Activated CD4-positive, alpha-beta T cell treated with anti-CD3 and anti-CD28 coated beads for 36 hours (primary cell): Measurements from ENCODE around the gene HYAL2. TPM values are rescaled to one million over a fixed set of nuclear protein-coding genes. Genes with fewer than 3 reads are reported as not detected.

ENCODE experiments used
- ATAC-seq: fragments of 200-7000 bp; cut with Tn5 transposase; one replicate; pipeline ENCODE4 v1.10.0; 2021; ENCODE audit warnings: mild to moderate bottlenecking, moderate library complexity
- CTCF ChIA-PET: fragments of 350-600 bp; sonication (Branson Sonifier 250); formaldehyde crosslinking; loops from one replicate; lab custom pipeline; 2021; ENCODE audit warnings: antibody characterized with exemption; lab: Charles Lee
- POLR2A ChIA-PET: fragments of 350-600 bp; sonication (Branson Sonifier 250); formaldehyde crosslinking; loops from one replicate; lab custom pipeline; 2021; ENCODE audit warnings: antibody characterized with exemption, inconsistent platforms; lab: Charles Lee
- DNase-seq: peaks from one replicate; pipeline ENCODE4 v3.0.0-alpha.2; 2020
- H3K27ac Mint-ChIP-seq: one replicate; pipeline ENCODE4 v1.8.0; 2021; ENCODE audit warnings: mixed read lengths
- H3K27me3 Mint-ChIP-seq: one replicate; pipeline ENCODE4 v1.8.0; 2021; ENCODE audit warnings: mixed read lengths
- H3K36me3 Mint-ChIP-seq: one replicate; pipeline ENCODE4 v1.8.0; 2021; ENCODE audit warnings: low read depth, mixed read lengths
- H3K4me1 Mint-ChIP-seq: one replicate; pipeline ENCODE4 v1.8.0; 2021; ENCODE audit warnings: mixed read lengths
- H3K4me3 Mint-ChIP-seq: one replicate; pipeline ENCODE4 v1.8.0; 2021; ENCODE audit warnings: mild to moderate bottlenecking, moderate library complexity, mixed read lengths
- H3K9me3 Mint-ChIP-seq: one replicate; pipeline ENCODE4 v1.8.0; 2021; ENCODE audit warnings: low read depth, mixed read lengths
- intact Hi-C, 2 experiments: fragments of 100-400 bp; cut with DNase I in 1 of 2; cut with micrococcal nuclease in 1 of 2; formaldehyde crosslinking; loops; one replicate each; pipeline versions ENCODE4 v1.14.2 to v1.15.1; 2022 to 2024; cut with DNase I, micrococcal nuclease
- total RNA-seq, 2 experiments: library from RNA; stranded (reverse); gene quantifications; one replicate each; pipeline ENCODE4 v1.2.3, GENCODE V29; 2021

The HYAL2 gene
- total RNA-seq, 2 experiments from 2014 or later = 4.7 to 5.1 TPM

DNA sequence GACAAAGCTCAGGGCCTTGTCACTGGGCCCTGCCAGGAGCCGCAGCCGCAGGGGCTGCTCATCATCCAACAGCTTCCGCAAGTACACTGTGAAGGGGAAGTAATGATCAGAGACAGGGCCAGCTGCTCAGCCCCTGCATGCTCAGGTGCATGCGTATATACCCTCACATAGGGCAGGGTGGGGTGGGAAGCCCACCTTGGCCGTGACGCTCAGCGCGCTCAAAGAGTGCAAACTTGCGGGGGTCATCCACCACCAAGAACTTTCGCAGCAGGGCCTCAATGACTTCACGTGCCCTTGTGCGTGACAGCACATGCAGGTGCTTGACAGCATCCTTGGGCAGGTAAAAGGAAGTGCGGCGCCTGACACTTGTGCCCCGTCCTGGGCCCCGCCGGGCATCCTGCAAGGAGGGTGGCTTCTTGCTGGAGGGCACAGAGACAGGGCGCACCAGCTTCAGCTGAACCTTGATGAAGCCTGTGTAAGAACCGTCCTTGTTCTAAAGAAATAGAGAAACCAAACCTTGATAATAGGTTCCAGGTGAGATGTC is 8.9 kb upstream of the HYAL2 start:
- Mint-ChIP-seq H3K4me3 (no peak overlapping the region), H3K27me3 (no peaks in the 10 kb centered on the region), H3K4me1 (peaks cover 43% of the 10 kb centered on the region), H3K36me3 (peaks cover 63% of the 10 kb centered on the region), H3K27ac (no peak overlapping the region), H3K9me3 (no peaks in the 10 kb centered on the region)
- CTCF ChIA-PET = interaction anchor here (1.7 kb wide), 1 partner anchor 9 kb away, joined by 6 read pairs; the partner anchor contains the start of gene HYAL2
- POLR2A ChIA-PET = no interaction called here
- no peak for ATAC-seq
- DNase-seq = no peak
- intact Hi-C loops = loop anchor here in 1 of 2 experiments (10.0 kb wide), 1 partner anchor 1343 kb away; the partner anchor contains the start of gene TEX264

DNA sequence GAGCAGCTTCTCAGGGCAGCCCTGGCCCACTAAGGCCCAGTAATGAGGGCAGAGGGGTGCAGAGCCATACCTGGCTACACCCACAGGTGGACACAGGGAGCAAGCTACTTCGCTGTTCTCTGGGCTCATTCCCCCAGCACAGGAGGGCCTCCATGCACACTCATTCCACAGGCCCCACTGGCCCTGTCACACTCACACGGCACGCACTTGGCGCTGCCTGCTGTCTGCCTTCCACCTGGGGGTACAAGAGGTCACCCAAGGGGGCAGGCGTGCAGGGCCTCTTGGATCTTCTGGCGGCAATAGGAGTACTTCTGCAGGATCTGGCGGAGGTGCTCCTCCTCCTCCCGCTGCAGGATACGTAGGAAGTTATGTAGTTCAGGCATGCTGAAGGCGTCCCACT is 7.8 kb upstream of the HYAL2 start:
- no peak overlapping the region for H3K27ac Mint-ChIP-seq
- H3K4me1 Mint-ChIP-seq = peaks cover 37% of the 10 kb centered on the region
- ChIA-PET POLR2A (no interaction called here), CTCF (no interaction called here)
- H3K27me3 Mint-ChIP-seq = no peaks in the 10 kb centered on the region
- intact Hi-C loops = loop anchor here in 1 of 2 experiments (10.0 kb wide), 1 partner anchor 1344 kb away; the partner anchor contains the start of gene TEX264
- ATAC-seq = no peak
- H3K4me3 Mint-ChIP-seq = no peak overlapping the region
- H3K9me3 Mint-ChIP-seq = no peaks in the 10 kb centered on the region
- peaks cover 52% of the 10 kb centered on the region for H3K36me3 Mint-ChIP-seq
- DNase-seq = no peak

DNA sequence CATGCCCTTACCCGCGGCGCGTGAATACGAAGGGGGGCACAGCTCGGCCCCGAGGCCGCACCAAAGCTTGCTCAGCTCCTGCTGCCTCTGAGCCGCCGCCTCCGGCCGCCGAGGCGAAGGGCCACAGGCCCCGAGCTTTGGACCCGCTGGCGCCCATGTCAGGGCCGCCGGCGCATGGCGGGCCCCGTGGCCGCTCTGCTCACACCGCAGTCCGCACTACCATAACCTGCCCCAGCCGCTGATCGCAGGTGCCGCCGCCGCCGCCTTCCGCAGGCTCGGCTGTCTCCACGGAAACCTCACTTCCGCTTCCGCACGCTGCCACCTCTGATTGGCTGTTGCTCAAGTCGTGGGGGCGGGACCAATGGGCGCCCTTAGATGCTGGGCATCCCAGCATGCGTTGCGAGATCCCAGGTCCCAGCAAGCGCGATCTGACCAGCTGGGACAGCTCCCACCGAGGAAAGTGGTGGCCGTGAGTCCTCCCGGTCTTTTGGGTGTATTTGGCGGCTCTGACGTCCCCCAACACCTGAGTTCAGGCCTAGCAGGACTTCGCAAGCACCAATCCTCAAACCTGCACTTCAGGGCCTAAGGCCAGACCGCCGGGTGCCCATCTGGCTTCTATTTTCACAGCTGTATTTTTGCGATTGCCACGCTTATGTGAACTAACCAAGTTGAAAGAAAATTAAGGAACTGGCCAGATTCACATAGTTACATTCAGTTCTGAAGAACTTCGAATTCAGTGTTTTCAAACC is 5.6 kb upstream of the HYAL2 start, which contains the start of gene TUSC2:
Gene TUSC2 (minus strand): TSS at position 281 of the 749 bp plus-strand sequence. CDS start 124 bp downstream, at position 157.
- CTCF ChIA-PET = interaction anchor here (0.6 to 3.6 kb wide), 17 partner anchors 9 to 617 kb away, joined by 3 to 18 read pairs (median 4); partner anchors contain the start of genes HYAL3, IFRD2, NAA80 and RASSF1
- Mint-ChIP-seq H3K27me3 (no peaks in the 10 kb centered on the region), H3K27ac (peak within 1 kb of the TSS; percentile 76), H3K4me3 (peak within 1 kb of the TSS; percentile 83), H3K4me1 (peaks cover 20% of the 10 kb centered on the region), H3K9me3 (no peaks in the 10 kb centered on the region), H3K36me3 (peaks cover 33% of the 10 kb centered on the region)
- ATAC-seq (peak; percentile 95), DNase-seq (peak; percentile 98)
- intact Hi-C loops = loop anchor here (1.0 to 10.0 kb wide), 4 partner anchors 9 to 91 kb away; partner anchors contain the start of genes GNAI2 (in 1 of the 2), IFRD2 (in 1 of the 2) and LSMEM2 (in 1 of the 2)
- POLR2A ChIA-PET = interaction anchor here (1.6 kb wide), 2 partner anchors 9 to 12 kb away, joined by 3 to 18 read pairs; partner anchors contain the start of gene RASSF1

DNA sequence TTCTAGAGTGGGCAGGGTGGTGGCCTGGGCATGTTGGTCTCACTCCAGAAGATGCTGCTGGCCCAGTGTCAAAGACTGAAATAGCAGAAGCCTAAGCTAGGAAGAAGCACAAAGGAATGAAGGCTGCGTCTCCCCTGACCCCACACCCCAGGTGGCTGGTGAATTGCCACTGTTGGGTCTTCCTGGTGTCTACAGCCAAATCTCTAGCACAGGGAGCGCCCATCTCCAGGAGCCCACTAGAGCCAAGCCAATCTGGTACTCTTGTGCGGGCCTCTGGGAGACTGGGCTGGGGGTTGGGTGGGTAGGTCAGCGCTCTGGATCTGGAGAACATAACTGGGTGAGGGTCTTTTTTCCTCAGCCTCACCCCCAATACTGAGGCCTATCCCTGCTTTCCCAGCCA is 4.6 kb upstream of the HYAL2 start:
- peak overlapping the region; percentile 83 for H3K4me3 Mint-ChIP-seq
- H3K4me1 Mint-ChIP-seq = peaks cover 22% of the 10 kb centered on the region
- H3K9me3 Mint-ChIP-seq = no peaks in the 10 kb centered on the region
- peaks cover 28% of the 10 kb centered on the region for H3K36me3 Mint-ChIP-seq
- ATAC-seq (no peak), DNase-seq (no peak)
- CTCF ChIA-PET = interaction anchor here (1.1 to 3.6 kb wide), 7 partner anchors 8 to 92 kb away, joined by 4 to 18 read pairs (median 4); partner anchors contain the start of genes HYAL3, NAA80 and ZMYND10
- intact Hi-C loops = loop anchor here in 1 of 2 experiments (5.0 to 10.0 kb wide), 2 partner anchors 52 to 90 kb away; partner anchors contain the start of genes GNAI2 and LSMEM2
- peak overlapping the region; percentile 19 for H3K27ac Mint-ChIP-seq
- POLR2A ChIA-PET = interaction anchor here (1.6 kb wide), 1 partner anchor 10 kb away, joined by 18 read pairs; no protein-coding TSS in a partner anchor
- no peaks in the 10 kb centered on the region for H3K27me3 Mint-ChIP-seq

DNA sequence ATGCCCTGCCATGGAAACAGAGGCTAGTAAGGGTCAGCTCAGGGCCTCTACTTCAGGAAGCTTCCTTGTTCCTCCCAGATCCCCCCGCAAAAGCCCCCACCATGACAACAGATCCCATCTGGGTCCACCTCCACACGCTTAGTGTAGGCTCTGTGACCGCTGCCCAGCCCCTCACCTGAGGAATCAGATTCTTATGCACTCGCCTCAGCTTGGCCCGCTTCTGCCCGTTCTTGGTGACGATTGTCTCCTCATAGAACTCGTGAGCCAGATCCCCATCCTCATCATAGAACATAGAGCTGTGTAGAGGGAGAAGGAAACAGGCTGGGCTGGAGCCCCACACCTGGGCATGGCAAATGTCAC is 3.6 kb upstream of the HYAL2 start:
- Mint-ChIP-seq H3K4me3 (no peak overlapping the region), H3K9me3 (no peaks in the 10 kb centered on the region), H3K27me3 (no peaks in the 10 kb centered on the region), H3K4me1 (peaks cover 22% of the 10 kb centered on the region), H3K36me3 (peaks cover 20% of the 10 kb centered on the region), H3K27ac (no peak overlapping the region)
- DNase-seq (no peak), ATAC-seq (no peak)
- POLR2A ChIA-PET = no interaction called here
- intact Hi-C loops = loop anchor here in 1 of 2 experiments (5.0 to 10.0 kb wide), 2 partner anchors 51 to 89 kb away; partner anchors contain the start of genes GNAI2 and LSMEM2
- CTCF ChIA-PET = interaction anchor here (0.6 to 3.6 kb wide), 4 partner anchors 10 to 1152 kb away, joined by 3 to 16 read pairs (median 4); partner anchors contain the start of genes HYAL3, NAA80 and ZMYND10

DNA sequence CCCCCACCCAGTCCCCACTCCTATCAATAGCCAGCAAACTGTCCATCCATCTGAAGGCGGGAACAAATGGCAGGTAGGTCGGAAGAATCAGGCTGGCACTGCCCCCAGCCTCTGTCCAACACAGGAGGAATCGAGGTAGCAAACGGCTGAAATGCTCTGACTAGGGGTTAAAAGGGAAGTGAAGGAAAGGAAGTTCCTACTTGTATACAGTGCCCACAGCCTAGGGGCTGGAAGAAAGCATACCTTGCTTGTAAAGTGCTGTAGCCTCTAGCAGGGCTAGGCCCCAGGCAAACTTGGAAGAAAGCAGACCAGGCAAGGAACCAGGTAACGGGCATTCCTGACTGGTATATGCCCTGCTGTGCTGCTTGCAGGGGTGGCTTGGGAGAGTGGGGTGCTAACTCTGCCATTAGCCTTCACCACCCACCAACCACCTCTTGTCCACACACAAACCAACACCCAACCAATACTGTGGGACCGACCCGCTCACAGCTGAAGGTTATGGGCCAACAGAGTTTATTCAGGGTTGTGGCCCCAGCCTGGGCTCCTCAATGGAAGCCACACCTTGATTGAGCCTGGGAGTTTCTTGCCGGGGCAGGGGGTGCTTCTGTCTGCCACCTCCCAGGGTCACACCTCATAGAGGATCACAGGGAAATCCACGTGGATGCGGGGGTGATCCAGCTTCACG is 3.1 kb upstream of the HYAL2 start:
- intact Hi-C loops = loop anchor here in 1 of 2 experiments (5.0 to 10.0 kb wide), 2 partner anchors 51 to 88 kb away; partner anchors contain the start of genes GNAI2 and LSMEM2
- CTCF ChIA-PET = interaction anchor here (0.6 to 3.6 kb wide), 7 partner anchors 11 to 90 kb away, joined by 4 to 27 read pairs (median 5); partner anchors contain the start of genes GNAI2, HYAL3, NAA80 and ZMYND10

DNA sequence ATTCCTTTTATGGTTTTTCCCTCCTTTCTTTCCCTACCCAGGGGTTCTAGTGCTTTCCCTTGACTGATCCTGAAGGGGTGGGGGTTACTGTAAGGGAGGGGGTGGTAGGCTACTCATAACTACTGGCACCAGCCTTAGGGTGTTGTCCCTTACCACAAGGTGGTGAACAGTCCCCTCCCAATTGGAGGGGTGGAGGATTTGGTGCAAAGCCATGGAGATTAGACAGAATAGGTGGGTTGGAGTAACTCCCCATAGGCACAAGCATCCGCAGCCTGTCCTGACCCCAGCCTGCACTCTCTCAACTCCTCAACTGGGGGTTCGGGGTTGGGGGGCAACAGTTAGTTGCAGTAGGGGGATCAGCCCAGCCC is 2.6 kb upstream of the HYAL2 start:
- Mint-ChIP-seq H3K9me3 (no peaks in the 10 kb centered on the region), H3K36me3 (peaks cover 9% of the 10 kb centered on the region), H3K4me1 (peaks cover 28% of the 10 kb centered on the region), H3K27me3 (no peaks in the 10 kb centered on the region), H3K27ac (no peak overlapping the region), H3K4me3 (no peak overlapping the region)
- ChIA-PET CTCF (interaction anchor here (0.6 to 3.4 kb wide), 9 partner anchors 9 to 614 kb away, joined by 3 to 27 read pairs (median 7); partner anchors contain the start of genes CYB561D2, GNAI2, HYAL3 and NAA80), POLR2A (no interaction called here)
- intact Hi-C loops = loop anchor here in 1 of 2 experiments (5.0 to 10.0 kb wide), 2 partner anchors 50 to 88 kb away; partner anchors contain the start of genes GNAI2 and LSMEM2
- DNase-seq (no peak), ATAC-seq (no peak)

More for the DNA sequence above, 3.1 kb upstream of the HYAL2 start:
- H3K4me1 Mint-ChIP-seq = peaks cover 23% of the 10 kb centered on the region
- H3K9me3 Mint-ChIP-seq = no peaks in the 10 kb centered on the region
- no peak for DNase-seq
- no peak overlapping the region for H3K4me3 Mint-ChIP-seq
- H3K27me3 Mint-ChIP-seq = no peaks in the 10 kb centered on the region
- ATAC-seq = no peak
- peaks cover 15% of the 10 kb centered on the region for H3K36me3 Mint-ChIP-seq
- H3K27ac Mint-ChIP-seq = no peak overlapping the region
- POLR2A ChIA-PET = no interaction called here

DNA sequence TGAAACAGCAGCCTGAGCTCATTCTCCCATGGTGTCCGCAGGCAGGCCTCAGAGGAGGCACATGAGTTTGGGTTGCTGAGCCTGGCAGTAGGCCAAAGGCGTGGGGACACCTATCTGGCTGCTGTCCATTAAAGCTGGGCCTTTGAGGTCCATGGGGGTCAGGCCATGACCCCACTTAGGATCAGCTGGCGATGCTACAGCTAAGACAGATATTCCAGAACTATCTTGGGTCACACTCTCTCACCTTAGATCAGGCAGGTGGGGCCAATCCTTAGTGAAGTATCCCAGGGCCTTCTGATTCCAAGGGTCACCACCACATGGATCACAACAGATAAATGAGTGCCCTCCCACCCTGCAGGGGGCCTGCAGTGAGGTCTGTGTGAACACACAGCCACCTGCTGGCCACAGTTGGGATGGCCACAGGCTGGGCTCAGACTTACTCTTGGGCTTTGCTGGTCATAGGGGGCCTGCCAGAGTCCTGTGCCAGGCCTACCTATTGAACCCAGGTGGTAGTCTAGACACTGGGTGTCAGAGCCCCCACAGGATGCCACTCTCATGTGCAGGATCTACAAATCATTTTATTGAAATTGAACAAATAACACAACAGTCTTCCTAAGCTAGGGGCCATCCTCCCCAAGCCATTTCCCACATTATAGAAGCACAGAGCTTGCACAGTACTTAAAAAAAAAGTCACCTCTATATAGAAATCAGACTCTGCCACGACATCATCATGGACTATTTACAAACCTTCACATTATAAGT is 2.0 kb upstream of the HYAL2 start:
- ChIA-PET POLR2A (interaction anchor here (1.0 kb wide), 1 partner anchor 13 kb away, joined by 3 read pairs; no protein-coding TSS in a partner anchor), CTCF (interaction anchor here (0.5 to 3.4 kb wide), 18 partner anchors 10 to 783 kb away, joined by 3 to 27 read pairs (median 4); partner anchors contain the start of genes CYB561D2, GNAI2, HYAL3 and NAA80)
- H3K36me3 Mint-ChIP-seq = peaks cover 6% of the 10 kb centered on the region
- intact Hi-C loops = loop anchor here (1.0 to 10.0 kb wide), 3 partner anchors 50 to 87 kb away; partner anchors contain the start of genes GNAI2 (in 1 of the 2) and LSMEM2 (in 1 of the 2)
- H3K9me3 Mint-ChIP-seq = no peaks in the 10 kb centered on the region
- no peak overlapping the region for H3K4me3 Mint-ChIP-seq
- no peaks in the 10 kb centered on the region for H3K27me3 Mint-ChIP-seq
- H3K4me1 Mint-ChIP-seq = peaks cover 32% of the 10 kb centered on the region
- DNase-seq (peak; percentile 79), ATAC-seq (peak; percentile 32)
- no peak overlapping the region for H3K27ac Mint-ChIP-seq

DNA sequence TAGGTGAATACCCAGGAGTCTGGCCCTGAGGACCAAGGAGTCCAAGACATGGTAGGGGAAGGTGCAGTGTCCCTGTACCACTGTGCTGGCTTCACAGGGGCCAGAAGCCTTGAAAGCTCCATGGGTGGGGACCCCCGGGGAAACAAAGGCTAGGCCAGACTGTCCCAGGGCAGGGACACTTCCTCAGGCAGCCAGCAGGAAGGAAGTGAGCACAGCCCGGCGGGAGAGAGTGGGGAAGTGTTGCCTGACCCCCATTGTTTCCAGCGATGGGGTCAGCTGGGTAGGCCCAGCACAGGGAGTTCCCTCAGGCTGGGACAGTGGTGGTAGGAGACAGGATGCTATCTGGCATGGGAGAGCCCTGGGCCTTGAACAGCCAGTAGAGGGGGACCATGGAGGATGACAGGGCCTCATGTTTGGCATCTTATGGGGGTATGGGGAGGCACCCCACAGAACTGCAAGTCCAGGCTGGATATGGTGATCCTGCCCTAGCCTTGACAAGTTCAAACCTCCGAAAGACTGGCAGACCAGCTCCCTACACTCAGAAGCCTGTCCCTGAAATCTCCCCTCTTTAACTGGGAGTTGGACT is 1.2 kb upstream of the HYAL2 start:
- ChIA-PET POLR2A (interaction anchor here (1.0 kb wide), 1 partner anchor 13 kb away, joined by 3 read pairs; no protein-coding TSS in a partner anchor), CTCF (interaction anchor here (0.5 to 3.4 kb wide), 16 partner anchors 11 to 1831 kb away, joined by 3 to 27 read pairs (median 4); partner anchors contain the start of genes CYB561D2, HYAL3, IFRD2 and NAA80)
- Mint-ChIP-seq H3K9me3 (no peaks in the 10 kb centered on the region), H3K27me3 (no peaks in the 10 kb centered on the region), H3K4me1 (peaks cover 38% of the 10 kb centered on the region), H3K36me3 (peaks cover 3% of the 10 kb centered on the region), H3K4me3 (no peak overlapping the region), H3K27ac (peak overlapping the region; percentile 6)
- intact Hi-C loops = loop anchor here (1.0 to 10.0 kb wide), 2 partner anchors 49 kb away; partner anchors contain the start of gene LSMEM2 (in 1 of the 2)
- DNase-seq (no peak), ATAC-seq (no peak)
